NCI-H2081 (cell line): ENCODE measurements around the gene TMEM187.

Source experiments
- DNase-seq, 2 experiments: peaks; one replicate each; lab custom pipeline; 2025; lab: John Stamatoyannopoulos, UW

The TMEM187 gene

GRCh38 chrX:154020536-154021115, 48.1 kb downstream of the TMEM187 start:
- no peak for DNase-seq

GRCh38 chrX:154021131-154021611, 48.6 kb downstream of the TMEM187 start:
- no peak for DNase-seq

DNA sequence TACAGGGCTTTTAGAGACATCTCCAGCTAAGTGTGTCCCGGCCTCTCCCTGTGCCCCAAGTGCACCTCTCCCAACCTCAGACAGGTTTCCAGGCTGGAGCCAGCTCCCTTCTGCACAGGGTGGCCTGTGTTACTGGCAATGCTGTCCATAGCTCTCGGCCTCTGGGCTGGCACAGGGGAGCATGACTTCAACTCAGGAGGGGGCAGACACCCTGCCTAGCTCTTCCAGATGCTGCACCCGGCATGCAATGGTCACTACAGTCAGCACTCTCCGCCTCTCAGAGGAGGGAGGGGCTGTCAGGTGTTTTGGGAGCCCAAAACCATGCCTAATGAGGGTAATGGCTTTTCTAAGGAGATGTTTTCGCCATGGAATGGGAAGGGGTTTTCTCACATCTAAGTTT, 49.6 kb downstream of the TMEM187 start:
- no peak for DNase-seq

DNA sequence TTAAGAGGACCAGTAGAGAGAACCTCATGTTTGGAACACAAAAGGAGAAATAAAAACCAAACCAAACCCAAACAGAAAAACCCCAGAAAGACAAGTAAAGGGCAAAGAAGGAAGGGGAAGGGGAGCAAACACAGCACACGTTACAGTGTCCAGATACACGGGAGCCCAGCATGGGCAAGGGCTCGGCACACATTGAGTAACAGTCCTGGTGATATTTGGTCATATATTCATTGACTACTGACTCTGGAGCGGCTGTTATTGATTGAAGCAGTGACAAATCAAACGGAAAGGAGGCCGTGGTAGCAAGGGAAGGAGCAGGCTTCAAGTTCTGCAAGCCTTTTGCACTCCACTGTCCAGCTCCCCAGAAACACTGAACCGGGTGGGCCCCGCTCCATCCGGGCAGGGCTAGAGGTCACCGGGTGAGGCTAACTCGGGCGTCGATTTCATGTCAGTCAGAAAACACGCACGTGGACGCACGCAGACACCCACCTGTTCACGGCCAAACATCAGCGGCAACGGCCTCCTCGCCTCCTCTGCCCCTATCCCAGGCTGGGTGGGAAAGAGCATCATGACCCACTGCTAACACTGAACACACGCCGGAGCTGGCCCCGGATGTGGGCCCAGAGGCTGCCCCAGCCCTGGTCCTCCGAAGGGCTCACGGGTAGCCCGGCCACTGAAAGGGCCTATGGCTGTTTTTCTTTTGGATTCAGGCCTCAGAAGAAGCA, 50.9 kb downstream of the TMEM187 start:
- no peak for DNase-seq

DNA sequence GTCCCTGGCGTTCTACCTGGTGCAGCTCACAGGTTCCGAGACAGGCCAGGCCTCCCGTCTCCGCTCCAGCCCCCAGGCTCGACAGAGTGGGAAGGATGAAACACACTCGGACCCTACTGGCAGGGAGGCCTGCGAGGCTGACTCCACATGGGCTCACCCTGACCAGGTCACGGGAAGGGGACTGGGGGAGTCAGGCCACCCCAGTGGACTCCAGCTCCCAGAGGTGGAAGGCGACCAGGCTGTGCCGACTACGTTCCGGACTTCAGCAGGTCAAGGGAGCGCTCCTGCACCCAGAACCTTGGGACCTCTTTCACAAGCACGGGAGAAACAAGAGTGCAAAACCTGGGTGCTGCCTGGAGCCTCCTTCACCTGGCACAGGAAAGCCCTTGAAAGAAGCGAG, 51.7 kb downstream of the TMEM187 start:
- DNase-seq: no peak

DNA sequence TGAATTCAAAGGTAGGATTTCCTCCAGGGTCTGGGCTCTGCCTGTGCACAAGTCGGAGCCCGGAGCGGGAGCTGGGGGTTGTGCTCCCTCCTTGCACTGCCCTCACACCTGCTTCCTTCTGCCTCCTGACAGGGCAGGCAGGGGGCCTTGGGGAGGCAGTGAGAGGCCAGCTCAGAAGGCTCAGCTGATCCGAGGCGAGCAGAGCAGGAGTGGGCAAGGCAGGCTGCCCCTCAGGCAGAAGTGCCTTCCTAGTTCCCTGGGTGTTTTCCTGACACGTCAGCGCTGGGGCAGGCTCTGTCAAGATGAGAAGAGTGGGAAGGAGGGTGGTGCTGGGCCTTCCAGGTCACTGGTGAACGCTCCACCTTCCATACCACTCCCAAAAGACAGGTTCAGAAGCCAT, 52.7 kb downstream of the TMEM187 start:
- no peak for DNase-seq

- DNase-seq: no peak
These were observed 53.8 kb downstream of the TMEM187 start for GRCh38 chrX:154026136-154027021.

DNA sequence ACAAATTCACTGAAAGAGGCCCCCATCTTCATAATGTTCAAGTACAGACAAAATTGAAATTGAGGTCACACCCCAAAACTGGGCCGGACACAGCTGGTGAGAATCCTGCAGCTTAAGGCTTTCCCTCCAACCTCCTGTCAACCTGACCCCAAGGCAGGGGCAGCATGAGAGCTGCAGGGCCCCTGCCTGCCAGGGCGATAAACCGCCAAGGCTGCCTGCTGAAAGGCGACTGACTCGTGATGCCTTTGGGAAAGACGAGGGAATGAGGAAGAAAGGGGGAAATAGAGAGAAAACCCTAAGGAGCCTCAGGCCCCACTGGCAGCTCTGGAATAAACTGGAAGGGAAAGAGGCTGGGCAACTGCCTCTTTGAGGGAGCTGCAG, 54.5 kb downstream of the TMEM187 start:
- DNase-seq: no peak

DNA sequence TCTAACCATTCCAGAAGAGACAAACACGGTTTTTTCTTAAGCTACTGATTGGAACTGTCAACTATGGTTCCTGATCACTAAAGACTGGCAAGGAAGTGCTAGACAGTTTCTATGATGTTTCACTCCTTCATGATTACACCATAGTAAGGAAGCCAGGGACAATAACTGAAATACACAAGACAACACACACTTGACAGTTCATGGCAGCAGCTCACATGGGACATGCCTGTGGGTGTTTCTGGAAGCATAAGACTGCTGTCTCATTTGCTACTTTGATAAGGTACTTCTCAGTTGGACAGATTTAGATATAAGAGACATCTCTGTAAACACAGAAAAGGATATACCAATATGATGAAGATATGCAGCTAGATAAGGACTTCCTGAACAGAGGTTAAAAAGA, 55.4 kb downstream of the TMEM187 start:
- no peak for DNase-seq

- DNase-seq: no peak
These were observed 56.1 kb downstream of the TMEM187 start for GRCh38 chrX:154028502-154029184.

DNA sequence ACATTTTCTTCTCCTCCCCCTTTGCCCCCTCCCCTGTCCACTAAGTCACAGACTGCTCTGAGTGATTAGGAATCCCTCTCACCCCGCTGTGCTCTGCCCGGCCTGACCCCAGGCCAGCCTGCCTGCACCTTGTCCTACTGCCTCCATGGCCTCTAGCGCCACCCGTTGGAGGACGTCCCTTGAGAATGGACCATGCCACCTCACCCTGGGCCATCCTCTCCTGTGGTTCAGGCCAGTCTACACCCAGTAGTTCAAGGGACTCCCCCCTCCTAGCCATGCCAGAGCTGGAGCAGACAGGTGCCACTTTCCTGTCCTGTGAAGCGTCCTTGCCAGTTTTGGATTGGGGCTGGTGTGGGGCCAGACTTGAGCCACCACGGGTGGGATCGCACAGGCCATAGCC, 56.9 kb downstream of the TMEM187 start:
- no peak for DNase-seq

DNA sequence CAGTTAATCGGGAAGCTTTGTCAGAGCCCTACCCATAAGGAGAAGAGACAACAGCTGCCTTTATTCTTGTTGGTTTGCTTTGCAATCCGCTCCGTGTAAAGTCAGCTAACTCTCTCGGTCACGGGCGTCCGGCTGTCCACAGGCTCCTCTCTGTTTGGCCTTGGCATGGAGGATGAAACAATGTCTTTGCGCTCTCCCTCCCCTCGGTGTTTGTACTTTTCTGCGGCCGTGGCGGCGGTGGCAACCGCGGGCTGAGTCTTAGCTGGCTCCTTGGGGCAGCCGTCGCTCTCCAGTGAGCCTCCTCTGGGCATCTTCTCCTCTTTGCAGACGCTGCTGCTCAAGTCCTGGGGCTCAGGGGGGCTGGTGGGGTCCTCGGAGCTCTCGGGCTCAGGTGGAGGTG, 57.7 kb downstream of the TMEM187 start:
- no peak for DNase-seq

- no peak for DNase-seq
These were observed 58.3 kb downstream of the TMEM187 start for GRCh38 chrX:154030715-154031305.

DNA sequence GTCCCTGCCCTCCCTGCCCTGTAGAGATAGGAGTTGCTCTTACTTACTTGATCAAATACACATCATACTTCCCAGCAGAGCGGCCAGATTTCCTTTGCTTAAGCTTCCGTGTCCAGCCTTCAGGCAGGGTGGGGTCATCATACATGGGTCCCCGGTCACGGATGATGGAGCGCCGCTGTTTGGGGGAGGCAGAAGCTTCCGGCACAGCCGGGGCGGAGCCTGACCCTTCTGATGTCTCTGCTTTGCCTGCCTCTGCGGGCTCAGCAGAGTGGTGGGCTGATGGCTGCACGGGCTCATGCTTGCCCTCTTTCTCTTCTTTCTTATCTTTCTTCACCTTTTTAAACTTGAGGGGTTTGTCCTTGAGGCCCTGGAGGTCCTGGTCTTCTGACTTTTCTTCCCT, 59.6 kb downstream of the TMEM187 start:
- DNase-seq: no peak

- no peak for DNase-seq
These were observed 60.1 kb downstream of the TMEM187 start for GRCh38 chrX:154032653-154033052.
